H1 (cell line): ENCODE measurements around the gene LNPEP. TPM values are rescaled to one million over a fixed set of nuclear protein-coding genes. Genes with fewer than 3 reads are reported as not detected.

ENCODE experiments used
- CTCF ChIA-PET: fragments of 300-600 bp; sonication (Branson Sonifier 250); formaldehyde crosslinking; loops from one replicate; lab custom pipeline; 2021; ENCODE audit not compliant: partially characterized antibody; lab: Charles Lee
- POLR2A ChIA-PET: fragments of 300-600 bp; sonication (Branson Sonifier 250); formaldehyde crosslinking; loops from one replicate; lab custom pipeline; 2021; ENCODE audit warnings: inconsistent platforms; ENCODE audit not compliant: partially characterized antibody; lab: Charles Lee
- DNase-seq, 2 experiments: peaks; one replicate each; pipeline versions ENCODE4 v3.0.0 to v3.0.0-alpha.2; 2010 to 2022; ENCODE audit warnings: low spot score in 2 of 2, low read depth in 1 of 2, mixed read lengths in 1 of 2
- FAIRE-seq: peaks from 2 replicates; lab custom pipeline; 2011; peaks lifted over from hg19 to GRCh38; lab: Jason Lieb, UNC
- H2AFZ ChIP-seq: 2 replicates; pipeline ENCODE4 v1.8.1; 2012; ENCODE audit warnings: low read length, inconsistent platforms
- H2AK5ac ChIP-seq: 2 replicates; pipeline ENCODE4 v1.6.1; 2013; ENCODE audit warnings: low read depth, low read length
- H2BK120ac ChIP-seq: replicated peaks from 2 replicates; pipeline ENCODE3; 2013; ENCODE audit warnings: low read depth, low read length, inconsistent platforms
- H2BK12ac ChIP-seq: 2 replicates; pipeline ENCODE4 v1.6.1; 2013; ENCODE audit warnings: low read depth, low read length
- H2BK15ac ChIP-seq: 2 replicates; pipeline ENCODE4 v1.6.1; 2013; ENCODE audit warnings: low read length
- H2BK20ac ChIP-seq: 2 replicates; pipeline ENCODE4 v1.6.1; 2013; ENCODE audit warnings: low read length
- H2BK5ac ChIP-seq: 2 replicates; pipeline ENCODE4 v1.6.1; 2013; ENCODE audit warnings: low read depth, low read length
- H3K14ac ChIP-seq: 2 replicates; pipeline ENCODE4 v1.6.1; 2013; ENCODE audit warnings: inconsistent platforms; ENCODE audit not compliant: insufficient read length
- H3K18ac ChIP-seq: 2 replicates; pipeline ENCODE4 v1.6.1; 2013; ENCODE audit warnings: low read length; ENCODE audit errors: extremely low read depth
- H3K23ac ChIP-seq: 2 replicates; pipeline ENCODE4 v1.6.1; 2013; ENCODE audit warnings: inconsistent platforms; ENCODE audit not compliant: insufficient read length
- H3K23me2 ChIP-seq: 2 replicates; pipeline ENCODE4 v1.6.1; 2013; ENCODE audit warnings: low read depth, low read length
- H3K27ac ChIP-seq: 2 replicates; pipeline ENCODE4 v1.6.1; 2011; ENCODE audit warnings: low read depth, low read length, inconsistent platforms
- H3K27me3 ChIP-seq, 4 experiments: replicated peaks in 1 of 4; 1 replicate in 1 of 4; 2 replicates in 3 of 4; pipeline versions ENCODE4 v1.6.1 to v1.8.1; 2011 to 2013; ENCODE audit warnings: low read length in 3 of 4, mild to moderate bottlenecking in 3 of 4, inconsistent platforms in 2 of 4, mixed read lengths in 2 of 4, moderate library complexity in 1 of 4; ENCODE audit not compliant: control insufficient read depth in 3 of 4, insufficient read depth in 3 of 4; ENCODE audit errors: extremely low read depth in 1 of 4
- H3K36me3 ChIP-seq, 4 experiments: 2 replicates each; pipeline versions ENCODE4 v1.6.1 to v1.8.1; 2011 to 2013; ENCODE audit warnings: mild to moderate bottlenecking in 4 of 4, low read length in 3 of 4, moderate library complexity in 2 of 4, control low read depth in 1 of 4, inconsistent platforms in 1 of 4; ENCODE audit not compliant: insufficient read depth in 4 of 4, control insufficient read depth in 2 of 4
- H3K4ac ChIP-seq: replicated peaks from 2 replicates; pipeline ENCODE3; 2013; ENCODE audit warnings: low read length, low read depth, mixed read lengths, inconsistent platforms; ENCODE audit not compliant: insufficient read length
- H3K4me1 ChIP-seq, 4 experiments: replicated peaks in 1 of 4; 1 replicate in 1 of 4; 2 replicates in 3 of 4; pipeline versions ENCODE4 v1.6.1 to v1.8.1; 2011 to 2013; ENCODE audit warnings: low read length in 3 of 4, inconsistent platforms in 2 of 4, mixed read lengths in 1 of 4; ENCODE audit not compliant: insufficient read depth in 4 of 4, control insufficient read depth in 3 of 4
- H3K4me2 ChIP-seq, 2 experiments: 2 replicates each; pipeline versions ENCODE4 v1.6.1 to v1.8.1; 2011 to 2013; ENCODE audit warnings: low read depth in 2 of 2, low read length in 2 of 2, control low read depth in 1 of 2, inconsistent platforms in 1 of 2, mild to moderate bottlenecking in 1 of 2; ENCODE audit not compliant: insufficient read depth in 1 of 2
- H3K4me3 ChIP-seq, 4 experiments: fragments of 200-600, 300-600 bp in 1 of 4; sonication (generic), shearing (Covaris generic), sonication (Bioruptor Twin) in 1 of 4; 2 replicates each; pipeline versions ENCODE4 v1.5.1 to v1.8.1; 2011 to 2016; ENCODE audit warnings: low read length in 4 of 4, low read depth in 3 of 4, control low read depth in 2 of 4, inconsistent platforms in 2 of 4, mild to moderate bottlenecking in 2 of 4, mixed read lengths in 1 of 4, moderate library complexity in 1 of 4; ENCODE audit not compliant: insufficient read depth in 2 of 4; ENCODE audit errors: extremely low read depth in 1 of 4
- H3K56ac ChIP-seq: replicated peaks from 2 replicates; pipeline ENCODE3; 2013; ENCODE audit warnings: low read depth, mild to moderate bottlenecking, mixed read lengths, low read length, inconsistent platforms; ENCODE audit not compliant: insufficient read length
- H3K79me1 ChIP-seq: 2 replicates; pipeline ENCODE4 v1.6.1; 2013; ENCODE audit warnings: low read depth, low read length, control low read depth
- H3K79me2 ChIP-seq, 2 experiments: 2 replicates each; pipeline versions ENCODE4 v1.6.1 to v1.8.1; 2012 to 2013; ENCODE audit warnings: low read length in 2 of 2, mild to moderate bottlenecking in 2 of 2, inconsistent platforms in 1 of 2; ENCODE audit not compliant: insufficient read depth in 2 of 2, control insufficient read depth in 1 of 2
- H3K9ac ChIP-seq, 4 experiments: replicated peaks in 1 of 4; 1 replicate in 1 of 4; 2 replicates in 3 of 4; pipeline versions ENCODE4 v1.6.1 to v1.8.1; 2011 to 2013; ENCODE audit warnings: low read depth in 3 of 4, low read length in 3 of 4, control low read depth in 2 of 4, mild to moderate bottlenecking in 2 of 4, moderate library complexity in 2 of 4, inconsistent platforms in 1 of 4; ENCODE audit errors: extremely low read depth in 1 of 4
- H3K9me3 ChIP-seq, 2 experiments: 2 replicates each; pipeline versions ENCODE4 v1.6.1 to v1.8.1; 2012 to 2013; ENCODE audit warnings: mild to moderate bottlenecking in 2 of 2, moderate library complexity in 2 of 2, control low read depth in 1 of 2, inconsistent platforms in 1 of 2, low read depth in 1 of 2, low read length in 1 of 2, mixed read lengths in 1 of 2; ENCODE audit not compliant: insufficient read depth in 2 of 2
- H4K20me1 ChIP-seq, 2 experiments: replicated peaks in 1 of 2; 2 replicates each; pipeline versions ENCODE3 to v1.8.1; 2011 to 2013; ENCODE audit warnings: inconsistent platforms in 2 of 2, low read length in 2 of 2, mild to moderate bottlenecking in 1 of 2; ENCODE audit not compliant: insufficient read depth in 2 of 2, control insufficient read depth in 1 of 2
- H4K5ac ChIP-seq: 2 replicates; pipeline ENCODE4 v1.6.1; 2013; ENCODE audit warnings: low read length, low read depth, mixed read lengths, inconsistent platforms; ENCODE audit not compliant: insufficient read length
- H4K8ac ChIP-seq: 2 replicates; pipeline ENCODE4 v1.8.0; 2013; ENCODE audit warnings: mild to moderate bottlenecking, moderate library complexity, low read length, inconsistent platforms; ENCODE audit not compliant: insufficient read depth; ENCODE audit errors: extremely low read depth
- H4K91ac ChIP-seq: replicated peaks from 2 replicates; pipeline ENCODE3; 2013; ENCODE audit warnings: low read length, mixed read lengths, inconsistent platforms; ENCODE audit not compliant: insufficient read length
- CHD1 ChIP-seq: IDR thresholded peaks from 2 replicates; pipeline ENCODE4 v1.6.1; 2012; ENCODE audit warnings: low read depth, low read length, improper control_type of control experiment
- NRF1 ChIP-seq: IDR thresholded peaks from 2 replicates; pipeline ENCODE4 v1.6.1; 2011; ENCODE audit warnings: mild to moderate bottlenecking, low read depth, low read length, improper control_type of control experiment
- SIX5 ChIP-seq: IDR thresholded peaks from 2 replicates; pipeline ENCODE4 v1.6.1; 2011; ENCODE audit warnings: mild to moderate bottlenecking, low read depth, low read length
- TCF12 ChIP-seq: IDR thresholded peaks from 2 replicates; pipeline ENCODE4 v1.6.1; 2011; ENCODE audit warnings: low read depth, mild to moderate bottlenecking, low read length
- WGBS, 2 experiments: shearing (Covaris generic) in 1 of 2; methylation state at CpG; one replicate each; pipeline versions ENCODE4 v1.1.6 to v1.1.7; 2013 to 2015; ENCODE audit warnings: low lambda C conversion rate in 2 of 2, mixed read lengths in 2 of 2, inconsistent platforms in 1 of 2, low coverage in 1 of 2, missing lambda C conversion rate in 1 of 2; ENCODE audit not compliant: insufficient replicate concordance in 2 of 2, insufficient coverage in 1 of 2, insufficient read length in 1 of 2; ENCODE audit errors: extremely low coverage in 1 of 2, missing lambda C conversion rate in 1 of 2; 5-methylcytosine and 5-hydroxymethylcytosine counted together
- polyA plus RNA-seq, 7 experiments: library from polyadenylated mRNA; depleted of rRNA in 3 of 7; stranded (reverse) in 5 of 7; unstranded in 2 of 7; fragments of >200 nt in 5 of 7; fragments of 200-250 nt in 2 of 7; gene quantifications; 1 replicate in 5 of 7; 2 replicates in 1 of 7; 4 replicates in 1 of 7; pipeline versions ENCODE4 v1.2.1 to v1.2.3, GENCODE V29; 2011 to 2013; ENCODE audit warnings: missing spikeins in 2 of 7, mixed read lengths in 2 of 7
- total RNA-seq: library from RNA; stranded (reverse); fragmentation: NEBNext Ultra II Directional; extraction: Animal tissue kit (Norgen Biotek cat#: 25700); gene quantifications from 2 replicates; pipeline ENCODE4 v1.2.1, GENCODE V29; 2021
- TF ChIP-seq, protein P1 (sequence below): IDR thresholded peaks from 2 replicates; pipeline ENCODE4 v1.6.1; 2011; ENCODE audit warnings: low read depth, mild to moderate bottlenecking, low read length; ENCODE audit not compliant: insufficient read depth

Gene LNPEP
- total and polyA plus RNA-seq, 2 of the 8 experiments (the other 6 are each of a cell fraction or from before 2014, with no cell fraction given), result 1.8 to 4.5 TPM

DNA sequence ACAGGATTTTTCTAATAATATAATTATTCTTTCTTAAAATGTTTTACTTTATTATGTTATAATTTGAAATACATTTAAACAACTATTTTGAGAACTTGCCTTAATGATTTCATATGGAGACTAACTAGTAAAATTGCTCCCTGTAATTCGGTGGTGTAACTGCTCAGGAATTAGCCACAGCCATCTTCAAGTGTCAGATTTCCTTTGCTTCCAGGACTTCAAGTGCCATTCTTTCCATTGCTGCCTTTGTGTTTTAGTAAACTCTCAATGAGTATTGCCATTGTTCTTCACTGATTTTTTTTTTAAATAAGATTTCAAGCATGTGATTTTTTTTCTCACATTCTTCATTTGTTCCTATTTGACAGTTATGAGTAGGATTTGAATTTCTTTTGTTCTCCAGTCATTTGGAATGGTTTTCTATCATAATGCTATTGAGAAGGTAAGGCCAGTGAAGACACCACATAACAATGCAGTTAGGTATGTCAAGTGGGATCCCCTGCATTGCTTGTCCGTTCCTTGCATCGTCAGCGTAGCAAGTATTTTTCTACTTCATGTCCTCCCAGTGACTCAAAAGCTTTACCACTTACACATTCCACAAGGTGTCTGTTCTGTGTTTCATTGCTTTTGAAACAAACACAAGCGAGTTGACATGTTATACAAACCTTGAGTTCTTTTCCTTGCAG, 83.7 kb downstream of the LNPEP start:
- no peaks in the 10 kb centered on the region for H3K9me3 ChIP-seq
- no peak overlapping the region for H3K4ac ChIP-seq
- no peak overlapping the region for H3K4me2 ChIP-seq
- ChIA-PET CTCF (interaction anchor here (1.1 kb wide), 1 partner anchor 27 kb away, joined by 4 read pairs; no protein-coding TSS in a partner anchor), POLR2A (no interaction called here)
- no peaks in the 10 kb centered on the region for H3K79me1 ChIP-seq
- H3K27me3 ChIP-seq, result no peaks in the 10 kb centered on the region
- H3K4me1 ChIP-seq, result no peaks in the 10 kb centered on the region
- 0 out of 2 replicates have a peak overlapping the region, but pooled peaks have one; percentile 5 for H2BK5ac ChIP-seq
- no peak overlapping the region for H3K56ac ChIP-seq
- no peaks in the 10 kb centered on the region for H3K23me2 ChIP-seq
- H3K9ac ChIP-seq, result no peak overlapping the region
- no peak overlapping the region for H2BK15ac ChIP-seq
- H4K5ac ChIP-seq, result no peak overlapping the region
- H3K27ac ChIP-seq, result no peak overlapping the region
- no peaks in the 10 kb centered on the region for H3K36me3 ChIP-seq
- H3K79me2 ChIP-seq, result no peaks in the 10 kb centered on the region
- peak in 1 of 2 experiments; percentile 29 for DNase-seq
- H4K8ac ChIP-seq, result no peak overlapping the region
- H3K4me3 ChIP-seq, result no peak overlapping the region
- TF ChIP-seq NRF1, result no peak
- TF ChIP-seq CHD1, result no peak
- TF ChIP-seq, protein P1, sequence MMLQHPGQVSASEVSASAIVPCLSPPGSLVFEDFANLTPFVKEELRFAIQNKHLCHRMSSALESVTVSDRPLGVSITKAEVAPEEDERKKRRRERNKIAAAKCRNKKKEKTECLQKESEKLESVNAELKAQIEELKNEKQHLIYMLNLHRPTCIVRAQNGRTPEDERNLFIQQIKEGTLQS, result no peak
- TF ChIP-seq SIX5, result no peak
- TF ChIP-seq TCF12, result no peak
- no peak overlapping the region for H3K14ac ChIP-seq
- FAIRE-seq, result peak; percentile 32
- H2AK5ac ChIP-seq, result no peak overlapping the region
- H2BK20ac ChIP-seq, result no peak overlapping the region
- H2BK120ac ChIP-seq, result no peak overlapping the region
- H2AFZ ChIP-seq, result no peak overlapping the region
- no peak overlapping the region for H2BK12ac ChIP-seq
- 83% methylated on average over 5 of the region's 5 CpGs; no CpG with 5 or more reads in 1 of the 2 experiments for WGBS, 2 experiments
- H3K18ac ChIP-seq, result no peak overlapping the region
- H3K23ac ChIP-seq, result no peak overlapping the region
- no peak overlapping the region for H4K91ac ChIP-seq
- H4K20me1 ChIP-seq, result no peaks in the 10 kb centered on the region
